H1 (cell line): ENCODE data around the gene MRPL27. TPM values are rescaled to one million over a fixed set of nuclear protein-coding genes. Genes with fewer than 3 reads are reported as not detected.

Experiments
- CTCF ChIA-PET: fragments of 300-600 bp; sonication (Branson Sonifier 250); formaldehyde crosslinking; loops from one replicate; lab custom pipeline; 2021; ENCODE audit not compliant: partially characterized antibody; lab: Charles Lee
- POLR2A ChIA-PET: fragments of 300-600 bp; sonication (Branson Sonifier 250); formaldehyde crosslinking; loops from one replicate; lab custom pipeline; 2021; ENCODE audit warnings: inconsistent platforms; ENCODE audit not compliant: partially characterized antibody; lab: Charles Lee
- DNase-seq, 2 experiments: peaks; one replicate each; pipeline versions ENCODE4 v3.0.0 to v3.0.0-alpha.2; 2010 to 2022; ENCODE audit warnings: low spot score in 2 of 2, low read depth in 1 of 2, mixed read lengths in 1 of 2
- FAIRE-seq: peaks from 2 replicates; lab custom pipeline; 2011; peaks lifted over from hg19 to GRCh38; lab: Jason Lieb, UNC
- H2AFZ ChIP-seq: 2 replicates; pipeline ENCODE4 v1.8.1; 2012; ENCODE audit warnings: low read length, inconsistent platforms
- H2AK5ac ChIP-seq: 2 replicates; pipeline ENCODE4 v1.6.1; 2013; ENCODE audit warnings: low read depth, low read length
- H2BK120ac ChIP-seq: replicated peaks from 2 replicates; pipeline ENCODE3; 2013; ENCODE audit warnings: low read depth, low read length, inconsistent platforms
- H2BK12ac ChIP-seq: 2 replicates; pipeline ENCODE4 v1.6.1; 2013; ENCODE audit warnings: low read depth, low read length
- H2BK15ac ChIP-seq: 2 replicates; pipeline ENCODE4 v1.6.1; 2013; ENCODE audit warnings: low read length
- H2BK20ac ChIP-seq: 2 replicates; pipeline ENCODE4 v1.6.1; 2013; ENCODE audit warnings: low read length
- H2BK5ac ChIP-seq: 2 replicates; pipeline ENCODE4 v1.6.1; 2013; ENCODE audit warnings: low read depth, low read length
- H3K14ac ChIP-seq: 2 replicates; pipeline ENCODE4 v1.6.1; 2013; ENCODE audit warnings: inconsistent platforms; ENCODE audit not compliant: insufficient read length
- H3K18ac ChIP-seq: 2 replicates; pipeline ENCODE4 v1.6.1; 2013; ENCODE audit warnings: low read length; ENCODE audit errors: extremely low read depth
- H3K23ac ChIP-seq: 2 replicates; pipeline ENCODE4 v1.6.1; 2013; ENCODE audit warnings: inconsistent platforms; ENCODE audit not compliant: insufficient read length
- H3K23me2 ChIP-seq: 2 replicates; pipeline ENCODE4 v1.6.1; 2013; ENCODE audit warnings: low read depth, low read length
- H3K27ac ChIP-seq: 2 replicates; pipeline ENCODE4 v1.6.1; 2011; ENCODE audit warnings: low read depth, low read length, inconsistent platforms
- H3K27me3 ChIP-seq, 4 experiments: replicated peaks in 1 of 4; 1 replicate in 1 of 4; 2 replicates in 3 of 4; pipeline versions ENCODE4 v1.6.1 to v1.8.1; 2011 to 2013; ENCODE audit warnings: low read length in 3 of 4, mild to moderate bottlenecking in 3 of 4, inconsistent platforms in 2 of 4, mixed read lengths in 2 of 4, moderate library complexity in 1 of 4; ENCODE audit not compliant: control insufficient read depth in 3 of 4, insufficient read depth in 3 of 4; ENCODE audit errors: extremely low read depth in 1 of 4
- H3K36me3 ChIP-seq, 4 experiments: 2 replicates each; pipeline versions ENCODE4 v1.6.1 to v1.8.1; 2011 to 2013; ENCODE audit warnings: mild to moderate bottlenecking in 4 of 4, low read length in 3 of 4, moderate library complexity in 2 of 4, control low read depth in 1 of 4, inconsistent platforms in 1 of 4; ENCODE audit not compliant: insufficient read depth in 4 of 4, control insufficient read depth in 2 of 4
- H3K4ac ChIP-seq: replicated peaks from 2 replicates; pipeline ENCODE3; 2013; ENCODE audit warnings: low read length, low read depth, mixed read lengths, inconsistent platforms; ENCODE audit not compliant: insufficient read length
- H3K4me1 ChIP-seq, 4 experiments: replicated peaks in 1 of 4; 1 replicate in 1 of 4; 2 replicates in 3 of 4; pipeline versions ENCODE4 v1.6.1 to v1.8.1; 2011 to 2013; ENCODE audit warnings: low read length in 3 of 4, inconsistent platforms in 2 of 4, mixed read lengths in 1 of 4; ENCODE audit not compliant: insufficient read depth in 4 of 4, control insufficient read depth in 3 of 4
- H3K4me2 ChIP-seq, 2 experiments: 2 replicates each; pipeline versions ENCODE4 v1.6.1 to v1.8.1; 2011 to 2013; ENCODE audit warnings: low read depth in 2 of 2, low read length in 2 of 2, control low read depth in 1 of 2, inconsistent platforms in 1 of 2, mild to moderate bottlenecking in 1 of 2; ENCODE audit not compliant: insufficient read depth in 1 of 2
- H3K4me3 ChIP-seq, 4 experiments: fragments of 200-600, 300-600 bp in 1 of 4; sonication (generic), shearing (Covaris generic), sonication (Bioruptor Twin) in 1 of 4; 2 replicates each; pipeline versions ENCODE4 v1.5.1 to v1.8.1; 2011 to 2016; ENCODE audit warnings: low read length in 4 of 4, low read depth in 3 of 4, control low read depth in 2 of 4, inconsistent platforms in 2 of 4, mild to moderate bottlenecking in 2 of 4, mixed read lengths in 1 of 4, moderate library complexity in 1 of 4; ENCODE audit not compliant: insufficient read depth in 2 of 4; ENCODE audit errors: extremely low read depth in 1 of 4
- H3K56ac ChIP-seq: replicated peaks from 2 replicates; pipeline ENCODE3; 2013; ENCODE audit warnings: low read depth, mild to moderate bottlenecking, mixed read lengths, low read length, inconsistent platforms; ENCODE audit not compliant: insufficient read length
- H3K79me1 ChIP-seq: 2 replicates; pipeline ENCODE4 v1.6.1; 2013; ENCODE audit warnings: low read depth, low read length, control low read depth
- H3K79me2 ChIP-seq, 2 experiments: 2 replicates each; pipeline versions ENCODE4 v1.6.1 to v1.8.1; 2012 to 2013; ENCODE audit warnings: low read length in 2 of 2, mild to moderate bottlenecking in 2 of 2, inconsistent platforms in 1 of 2; ENCODE audit not compliant: insufficient read depth in 2 of 2, control insufficient read depth in 1 of 2
- H3K9ac ChIP-seq, 4 experiments: replicated peaks in 1 of 4; 1 replicate in 1 of 4; 2 replicates in 3 of 4; pipeline versions ENCODE4 v1.6.1 to v1.8.1; 2011 to 2013; ENCODE audit warnings: low read depth in 3 of 4, low read length in 3 of 4, control low read depth in 2 of 4, mild to moderate bottlenecking in 2 of 4, moderate library complexity in 2 of 4, inconsistent platforms in 1 of 4; ENCODE audit errors: extremely low read depth in 1 of 4
- H3K9me3 ChIP-seq, 2 experiments: 2 replicates each; pipeline versions ENCODE4 v1.6.1 to v1.8.1; 2012 to 2013; ENCODE audit warnings: mild to moderate bottlenecking in 2 of 2, moderate library complexity in 2 of 2, control low read depth in 1 of 2, inconsistent platforms in 1 of 2, low read depth in 1 of 2, low read length in 1 of 2, mixed read lengths in 1 of 2; ENCODE audit not compliant: insufficient read depth in 2 of 2
- H4K20me1 ChIP-seq, 2 experiments: replicated peaks in 1 of 2; 2 replicates each; pipeline versions ENCODE3 to v1.8.1; 2011 to 2013; ENCODE audit warnings: inconsistent platforms in 2 of 2, low read length in 2 of 2, mild to moderate bottlenecking in 1 of 2; ENCODE audit not compliant: insufficient read depth in 2 of 2, control insufficient read depth in 1 of 2
- H4K5ac ChIP-seq: 2 replicates; pipeline ENCODE4 v1.6.1; 2013; ENCODE audit warnings: low read length, low read depth, mixed read lengths, inconsistent platforms; ENCODE audit not compliant: insufficient read length
- H4K8ac ChIP-seq: 2 replicates; pipeline ENCODE4 v1.8.0; 2013; ENCODE audit warnings: mild to moderate bottlenecking, moderate library complexity, low read length, inconsistent platforms; ENCODE audit not compliant: insufficient read depth; ENCODE audit errors: extremely low read depth
- H4K91ac ChIP-seq: replicated peaks from 2 replicates; pipeline ENCODE3; 2013; ENCODE audit warnings: low read length, mixed read lengths, inconsistent platforms; ENCODE audit not compliant: insufficient read length
- EGR1 ChIP-seq: IDR thresholded peaks from 2 replicates; pipeline ENCODE4 v1.6.1; 2011; ENCODE audit warnings: low read depth, low read length, borderline replicate concordance
- HDAC6 ChIP-seq: IDR thresholded peaks from one replicate; pipeline ENCODE4 v1.7.1; 2012; ENCODE audit warnings: low read depth, mild to moderate bottlenecking, inconsistent platforms, low read length, moderate library complexity
- POU5F1 ChIP-seq: IDR thresholded peaks from 2 replicates; pipeline ENCODE4 v1.6.1; 2011; ENCODE audit warnings: low read depth, mild to moderate bottlenecking, low read length, moderate library complexity
- SP4 ChIP-seq: IDR thresholded peaks from 2 replicates; pipeline ENCODE4 v1.6.1; 2012; ENCODE audit warnings: low read length, inconsistent platforms
- WGBS, 2 experiments: shearing (Covaris generic) in 1 of 2; methylation state at CpG; one replicate each; pipeline versions ENCODE4 v1.1.6 to v1.1.7; 2013 to 2015; ENCODE audit warnings: low lambda C conversion rate in 2 of 2, mixed read lengths in 2 of 2, inconsistent platforms in 1 of 2, low coverage in 1 of 2, missing lambda C conversion rate in 1 of 2; ENCODE audit not compliant: insufficient replicate concordance in 2 of 2, insufficient coverage in 1 of 2, insufficient read length in 1 of 2; ENCODE audit errors: extremely low coverage in 1 of 2, missing lambda C conversion rate in 1 of 2; 5-methylcytosine and 5-hydroxymethylcytosine counted together
- polyA plus RNA-seq, 7 experiments: library from polyadenylated mRNA; depleted of rRNA in 3 of 7; stranded (reverse) in 5 of 7; unstranded in 2 of 7; fragments of >200 nt in 5 of 7; fragments of 200-250 nt in 2 of 7; gene quantifications; 1 replicate in 5 of 7; 2 replicates in 1 of 7; 4 replicates in 1 of 7; pipeline versions ENCODE4 v1.2.1 to v1.2.3, GENCODE V29; 2011 to 2013; ENCODE audit warnings: missing spikeins in 2 of 7, mixed read lengths in 2 of 7
- total RNA-seq: library from RNA; stranded (reverse); fragmentation: NEBNext Ultra II Directional; extraction: Animal tissue kit (Norgen Biotek cat#: 25700); gene quantifications from 2 replicates; pipeline ENCODE4 v1.2.1, GENCODE V29; 2021

The MRPL27 gene
- total and polyA plus RNA-seq, 2 of the 8 experiments (the other 6 are each of a cell fraction or from before 2014, with no cell fraction given) = 75.6 to 135 TPM

DNA sequence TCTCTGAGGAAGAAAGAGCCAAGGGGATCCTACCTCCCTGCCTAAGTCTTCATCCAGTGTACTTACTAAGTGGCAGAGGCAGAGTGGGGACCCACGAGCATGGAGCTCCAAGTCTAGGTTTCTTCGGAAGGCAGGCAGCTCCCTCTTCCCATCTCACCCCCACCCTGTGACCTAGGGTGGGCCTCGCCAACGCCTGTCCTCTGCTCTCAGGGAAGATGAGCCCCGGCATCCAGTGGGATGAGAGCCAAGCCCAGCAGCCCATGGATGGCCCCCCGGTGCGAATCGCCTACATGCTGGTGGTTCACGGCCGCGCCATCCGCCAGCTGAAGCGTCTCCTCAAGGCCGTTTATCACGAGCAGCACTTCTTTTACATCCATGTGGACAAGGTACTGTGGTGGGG is 18.8 kb downstream of the MRPL27 start:
- no peak overlapping the region for H4K5ac ChIP-seq
- H3K18ac ChIP-seq = no peak overlapping the region
- no peak overlapping the region for H2BK15ac ChIP-seq
- no peak overlapping the region for H2AFZ ChIP-seq
- POLR2A ChIA-PET = interaction anchor here (12.4 kb wide), 1 partner anchor 8 kb away, joined by 135 read pairs; no protein-coding TSS in a partner anchor
- no peak overlapping the region for H3K4me3 ChIP-seq
- H3K27me3 ChIP-seq = no peaks in the 10 kb centered on the region
- no peak overlapping the region for H2BK20ac ChIP-seq
- peaks cover 0 to under 1% of the 10 kb centered on the region in 2 experiments; a peak in 1 of 4 replicates for H3K79me2 ChIP-seq
- no peak overlapping the region for H4K91ac ChIP-seq
- H2BK5ac ChIP-seq = no peak overlapping the region
- H3K14ac ChIP-seq = no peak overlapping the region
- TF ChIP-seq HDAC6 (no peak), POU5F1 (no peak), SP4 (no peak), EGR1 (no peak)
- H3K23me2 ChIP-seq = no peaks in the 10 kb centered on the region
- DNase-seq (no peak), FAIRE-seq (no peak)
- no peak overlapping the region for H3K56ac ChIP-seq
- H3K4me2 ChIP-seq = no peak overlapping the region
- peaks cover 5% of the 10 kb centered on the region; the same call in 1 of the 2 replicates for H3K79me1 ChIP-seq
- WGBS, 2 experiments = 94% methylated on average over 15 of the region's 15 CpGs; no CpG with 5 or more reads in 1 of the 2 experiments
- H2BK12ac ChIP-seq = no peak overlapping the region
- H3K9ac ChIP-seq = no peak overlapping the region
- no peak overlapping the region for H3K23ac ChIP-seq
- no peak overlapping the region for H2BK120ac ChIP-seq
- H4K20me1 ChIP-seq = peaks cover 0 to 17% of the 10 kb centered on the region in 2 experiments
- no peak overlapping the region for H3K4ac ChIP-seq
- H3K4me1 ChIP-seq = no peaks in the 10 kb centered on the region
- CTCF ChIA-PET = interaction anchor here (0.9 to 2.2 kb wide), 8 partner anchors 9 to 185 kb away, joined by 3 to 7 read pairs (median 4); no protein-coding TSS in a partner anchor
- no peaks in the 10 kb centered on the region for H3K9me3 ChIP-seq
- no peak overlapping the region for H4K8ac ChIP-seq
- H3K27ac ChIP-seq = no peak overlapping the region
- peaks cover 14 to 45% (median 31%) of the 10 kb centered on the region in 4 experiments for H3K36me3 ChIP-seq
- no peak overlapping the region for H2AK5ac ChIP-seq
